Upper lobe of left lung (tissue), 4 donors: ENCODE measurements around the gene CDKN1C.

Experiments used
- CTCF ChIP-seq, 6 experiments: fragments of 450-650 bp in 4 of 6; fragments of 200-600 bp in 2 of 6; sonication (generic) in 2 of 6; IDR thresholded peaks; one replicate each; pipeline ENCODE4 v1.5.1; 2016 to 2019; ENCODE audit warnings: antibody characterized with exemption in 6 of 6
- POLR2A ChIP-seq, 4 donors: fragments of 450-650 bp; IDR thresholded peaks; one replicate each; pipeline ENCODE4 v1.5.1; 2016 to 2017; ENCODE audit warnings: antibody characterized with exemption in 4 of 4, mild to moderate bottlenecking in 2 of 4

- TF ChIP-seq CTCF (IDR thresholded peaks at IDR 0.05): no peak
- TF ChIP-seq POLR2A (IDR thresholded peaks at IDR 0.05): no peak
Observed at GRCh38 chr11:2911088-2911784, 25.7 kb upstream of the CDKN1C start.
